SK-N-SH (cell line): ENCODE results near the gene MYH11. TPM values are rescaled to one million over a fixed set of nuclear protein-coding genes. Genes with fewer than 3 reads are reported as not detected.

Experiments used
- CTCF ChIA-PET: fragments of 300-600, 350-600 bp; formaldehyde crosslinking; extraction: SDS; loops from one replicate; lab custom pipeline; 2021; lab: Yijun Ruan, JAX
- POLR2A ChIA-PET: fragments of 350-600 bp; sonication (Branson Sonifier 250); formaldehyde crosslinking; extraction: SDS; loops from one replicate; lab custom pipeline; 2020; ENCODE audit warnings: antibody characterized with exemption, inconsistent platforms; lab: Yijun Ruan, JAX
- DNase-seq: peaks from one replicate; pipeline ENCODE4 v3.0.0; 2012
- H2AFZ ChIP-seq: fragments of 200-600 bp; sonication (generic); 2 replicates; pipeline ENCODE4 v1.8.1; 2016; ENCODE audit warnings: antibody characterized with exemption, mild to moderate bottlenecking, low read depth
- H3F3A ChIP-seq: fragments of 200-600 bp; sonication (generic); replicated peaks from 2 replicates; pipeline ENCODE3; 2016; ENCODE audit warnings: antibody characterized with exemption, mild to moderate bottlenecking; ENCODE audit not compliant: insufficient read depth
- H3K27ac ChIP-seq, 2 experiments: fragments of 200-500 bp in 1 of 2; fragments of 200-600 bp in 1 of 2; sonication (Bioruptor generic) in 1 of 2; sonication (generic), shearing (Covaris generic) in 1 of 2; 2 replicates each; pipeline versions ENCODE4 v1.5.1 to v1.6.1; 2014 to 2016; ENCODE audit warnings: low read depth in 2 of 2, inconsistent platforms in 1 of 2, low read length in 1 of 2, mild to moderate bottlenecking in 1 of 2, mixed read lengths in 1 of 2
- H3K27me3 ChIP-seq: fragments of 200-600 bp; sonication (generic), shearing (Covaris generic); 2 replicates; pipeline ENCODE4 v1.6.1; 2016; ENCODE audit warnings: mixed run types; ENCODE audit not compliant: insufficient read depth
- H3K36me3 ChIP-seq, 2 experiments: fragments of 200-500 bp in 1 of 2; fragments of 200-600 bp in 1 of 2; sonication (Bioruptor generic) in 1 of 2; sonication (generic) in 1 of 2; replicated peaks in 1 of 2; 2 replicates each; pipeline versions ENCODE3 to v1.5.1; 2014 to 2016; ENCODE audit warnings: low read length in 1 of 2, mild to moderate bottlenecking in 1 of 2; ENCODE audit not compliant: insufficient read depth in 2 of 2, control insufficient read depth in 1 of 2
- H3K4me1 ChIP-seq, 2 experiments: fragments of 200-500 bp in 1 of 2; fragments of 200-600 bp in 1 of 2; sonication (Bioruptor generic) in 1 of 2; sonication (generic), shearing (Covaris generic) in 1 of 2; 2 replicates each; pipeline versions ENCODE4 v1.5.1 to v1.6.1; 2014 to 2016; ENCODE audit warnings: low read depth in 1 of 2, low read length in 1 of 2, mixed run types in 1 of 2; ENCODE audit not compliant: insufficient read depth in 2 of 2, control insufficient read depth in 1 of 2
- H3K4me2 ChIP-seq: fragments of 200-600 bp; sonication (generic), shearing (Covaris generic); 2 replicates; pipeline ENCODE4 v1.6.1; 2017; ENCODE audit warnings: mixed run types
- H3K4me3 ChIP-seq, 2 experiments: fragments of 200-500 bp in 1 of 2; fragments of 200-600 bp in 1 of 2; sonication (Bioruptor generic) in 1 of 2; sonication (generic), shearing (Covaris generic) in 1 of 2; 2 replicates each; pipeline versions ENCODE4 v1.5.1 to v1.8.1; 2014 to 2016; ENCODE audit warnings: low read depth in 2 of 2, inconsistent platforms in 1 of 2, low read length in 1 of 2, mild to moderate bottlenecking in 1 of 2, mixed read lengths in 1 of 2, moderate library complexity in 1 of 2
- H3K79me2 ChIP-seq: fragments of 200-600 bp; sonication (generic); 2 replicates; pipeline ENCODE4 v1.8.1; 2017; ENCODE audit warnings: mild to moderate bottlenecking; ENCODE audit not compliant: insufficient read depth
- H3K9ac ChIP-seq: fragments of 200-600 bp; sonication (generic); 2 replicates; pipeline ENCODE4 v1.6.1; 2017; ENCODE audit warnings: mixed run types
- H3K9me2 ChIP-seq: fragments of 200-600 bp; sonication (generic); 2 replicates; pipeline ENCODE4 v1.6.1; 2017; ENCODE audit warnings: mixed run types
- H3K9me3 ChIP-seq: fragments of 200-600 bp; sonication (generic); 2 replicates; pipeline ENCODE4 v1.6.1; 2017; ENCODE audit warnings: mixed run types, mild to moderate bottlenecking, moderate library complexity
- H4K20me1 ChIP-seq: fragments of 200-600 bp; sonication (generic); 2 replicates; pipeline ENCODE4 v1.6.1; 2017; ENCODE audit warnings: mild to moderate bottlenecking, mixed run types; ENCODE audit not compliant: insufficient read depth
- CHD2 ChIP-seq: fragments of 150-350 bp; IDR thresholded peaks from 2 replicates; pipeline ENCODE4 v1.6.1; 2018; ENCODE audit warnings: low read length; ENCODE audit not compliant: partially characterized antibody
- CTCF ChIP-seq: fragments of 200-600 bp; sonication (generic); IDR thresholded peaks from 2 replicates; pipeline ENCODE4 v1.6.1; 2017; ENCODE audit warnings: antibody characterized with exemption, mild to moderate bottlenecking, moderate library complexity
- ELF1 ChIP-seq: IDR thresholded peaks from 2 replicates; pipeline ENCODE4 v1.4.0; 2012
- EP300 ChIP-seq, 2 experiments: IDR thresholded peaks; 2 replicates each; pipeline versions ENCODE4 v1.4.0 to v1.6.1; 2012; ENCODE audit warnings: borderline replicate concordance in 1 of 2, low read depth in 1 of 2, low read length in 1 of 2
- EZH2phosphoT487 ChIP-seq: fragments of 200-600 bp; sonication (generic); IDR thresholded peaks from 2 replicates; pipeline ENCODE4 v1.6.1; 2017; ENCODE audit warnings: low read depth, mixed run types, mild to moderate bottlenecking, antibody characterized with exemption, moderate library complexity, borderline replicate concordance
- FOXM1 ChIP-seq: IDR thresholded peaks from 2 replicates; pipeline ENCODE4 v1.4.0; 2012; ENCODE audit warnings: low read depth, mild to moderate bottlenecking
- MEF2A ChIP-seq: IDR thresholded peaks from 2 replicates; pipeline ENCODE4 v1.4.0; 2012; ENCODE audit warnings: low read depth, borderline replicate concordance
- NFIC ChIP-seq: IDR thresholded peaks from 2 replicates; pipeline ENCODE4 v1.4.0; 2012; ENCODE audit warnings: borderline replicate concordance
- NRF1 ChIP-seq: IDR thresholded peaks from 2 replicates; pipeline ENCODE4 v1.6.1; 2012; ENCODE audit warnings: low read depth, mild to moderate bottlenecking, low read length
- RAD21 ChIP-seq: IDR thresholded peaks from 2 replicates; pipeline ENCODE4 v1.6.1; 2012; ENCODE audit warnings: mild to moderate bottlenecking, low read length
- SMC3 ChIP-seq: IDR thresholded peaks from 2 replicates; pipeline ENCODE4 v1.6.1; 2012; ENCODE audit warnings: low read depth, low read length, improper control_type of control experiment
- TAF1 ChIP-seq: IDR thresholded peaks from 2 replicates; pipeline ENCODE4 v1.6.1; 2012; ENCODE audit warnings: low read depth, mild to moderate bottlenecking, low read length, moderate library complexity, borderline replicate concordance
- TEAD4 ChIP-seq: IDR thresholded peaks from 2 replicates; pipeline ENCODE4 v1.4.0; 2012; ENCODE audit warnings: mild to moderate bottlenecking, borderline replicate concordance; ENCODE audit not compliant: insufficient read depth
- USF1 ChIP-seq: IDR thresholded peaks from 2 replicates; pipeline ENCODE4 v1.4.0; 2012; ENCODE audit warnings: low read depth, borderline replicate concordance
- USF2 ChIP-seq: fragments of 150-350 bp; IDR thresholded peaks from 2 replicates; pipeline ENCODE4 v1.6.1; 2017; ENCODE audit warnings: antibody characterized with exemption, low read length, low read depth, borderline replicate concordance
- ZBTB33 ChIP-seq: IDR thresholded peaks from 2 replicates; pipeline ENCODE4 v1.4.0; 2012; ENCODE audit warnings: low read depth, borderline replicate concordance
- WGBS: methylation state at CpG from one replicate; pipeline ENCODE4 v1.1.6; 2017; ENCODE audit warnings: low lambda C conversion rate; 5-methylcytosine and 5-hydroxymethylcytosine counted together
- polyA plus RNA-seq, 3 experiments: library from polyadenylated mRNA; depleted of rRNA; stranded (reverse); fragments of >200 nt; gene quantifications; 2 replicates each; pipeline ENCODE4 v1.2.3, GENCODE V29; 2012
- TF ChIP-seq, protein P1 (sequence below): fragments of 150-350 bp; IDR thresholded peaks from 2 replicates; pipeline ENCODE4 v1.6.1; 2016; ENCODE audit warnings: mild to moderate bottlenecking, low read depth, low read length

The MYH11 gene
- polyA plus RNA-seq, 1 of the 3 experiments (the other 2 are of a cell fraction) = 0.02 TPM

DNA sequence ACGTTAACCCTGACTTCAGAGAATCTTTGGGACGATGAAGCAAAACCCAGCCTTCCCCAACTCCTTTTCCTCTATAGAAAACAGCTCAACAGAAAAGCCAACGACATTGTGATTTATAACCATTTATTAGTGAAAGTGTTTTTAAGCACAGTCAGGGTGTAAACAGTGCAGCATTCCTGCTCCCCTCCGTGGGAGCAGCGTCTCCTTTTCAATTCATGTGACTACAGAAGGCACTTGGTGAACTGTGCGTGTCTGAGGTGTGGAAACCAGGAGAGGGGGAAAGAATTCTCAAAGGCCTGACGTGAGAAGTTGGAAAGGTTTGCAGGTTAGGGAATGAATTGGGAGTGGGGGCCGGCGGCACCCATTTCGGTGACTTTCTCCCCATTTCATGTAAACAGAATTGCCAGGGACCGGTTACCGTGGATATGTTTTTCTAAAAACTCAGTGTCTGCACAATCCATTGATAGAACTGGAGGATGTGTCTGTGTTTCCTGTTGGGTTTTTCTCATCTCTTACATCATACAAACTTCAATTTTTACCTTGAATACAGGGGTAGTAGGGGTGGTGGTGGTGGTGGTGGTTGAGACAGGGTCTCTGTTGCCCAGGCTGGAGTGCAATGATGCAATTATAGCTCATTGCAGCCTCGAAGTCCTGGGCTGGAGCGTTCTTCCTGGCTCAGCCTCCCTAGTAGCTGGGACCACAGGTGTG is 153.6 kb downstream of the MYH11 start:
- ChIA-PET POLR2A (no interaction called here), CTCF (interaction anchor here (0.8 to 3.2 kb wide), 7 partner anchors 8 to 145 kb away, joined by 3 to 39 read pairs (median 3); no protein-coding TSS in a partner anchor)
- no peaks in the 10 kb centered on the region for H3K9me2 ChIP-seq
- no peak overlapping the region for H2AFZ ChIP-seq
- H3K4me2 ChIP-seq = no peak overlapping the region
- no peak overlapping the region for H3K4me3 ChIP-seq
- WGBS = 97% methylated on average over 14 of the region's 14 CpGs
- no peak for DNase-seq
- H3K9me3 ChIP-seq = no peaks in the 10 kb centered on the region
- H3K79me2 ChIP-seq = no peaks in the 10 kb centered on the region
- H3F3A ChIP-seq = no peaks in the 10 kb centered on the region
- peaks cover 0 to 2% of the 10 kb centered on the region in 2 experiments; a peak in 1 of 4 replicates for H3K4me1 ChIP-seq
- peaks cover 4% of the 10 kb centered on the region; the same call in 1 of the 2 replicates for H4K20me1 ChIP-seq
- TF ChIP-seq TAF1 = no peak
- no peak for TF ChIP-seq SMC3
- no peak for TF ChIP-seq NRF1
- no peak for TF ChIP-seq USF1
- TF ChIP-seq NFIC = no peak
- TF ChIP-seq RAD21 = no peak
- TF ChIP-seq EZH2phosphoT487 = no peak
- TF ChIP-seq TEAD4 = no peak
- no peak for TF ChIP-seq MEF2A
- no peak for TF ChIP-seq FOXM1
- TF ChIP-seq, all 33 proteins: peak for 0
- H3K27ac ChIP-seq = no peak overlapping the region
- H3K36me3 ChIP-seq = peaks cover 13 to 32% of the 10 kb centered on the region in 2 experiments
- H3K9ac ChIP-seq = no peak overlapping the region
- no peaks in the 10 kb centered on the region for H3K27me3 ChIP-seq

GRCh38 chr16:15701975-15702970 is 154.6 kb downstream of the MYH11 start:
- H3K79me2 ChIP-seq = no peaks in the 10 kb centered on the region
- H3K4me2 ChIP-seq = no peak overlapping the region
- POLR2A ChIA-PET = no interaction called here
- H4K20me1 ChIP-seq = peaks cover 4% of the 10 kb centered on the region; the same call in 1 of the 2 replicates
- H3F3A ChIP-seq = no peaks in the 10 kb centered on the region
- H2AFZ ChIP-seq = no peak overlapping the region
- H3K27ac ChIP-seq = no peak overlapping the region
- CTCF ChIA-PET = interaction anchor here (3.2 kb wide), 1 partner anchor 7 kb away, joined by 11 read pairs; no protein-coding TSS in a partner anchor
- H3K9ac ChIP-seq = no peak overlapping the region
- H3K36me3 ChIP-seq = peaks cover 13 to 36% of the 10 kb centered on the region in 2 experiments
- H3K9me2 ChIP-seq = no peaks in the 10 kb centered on the region
- H3K4me3 ChIP-seq = no peak overlapping the region
- no peaks in the 10 kb centered on the region for H3K27me3 ChIP-seq
- H3K9me3 ChIP-seq = no peaks in the 10 kb centered on the region
- 91% methylated on average over 11 of the region's 11 CpGs for WGBS
- no peak for DNase-seq
- H3K4me1 ChIP-seq = no peaks in the 10 kb centered on the region
- TF ChIP-seq EZH2phosphoT487 = no peak
- no peak for TF ChIP-seq ZBTB33
- no peak for TF ChIP-seq NRF1
- TF ChIP-seq CHD2 = no peak
- TF ChIP-seq MEF2A = no peak
- TF ChIP-seq, protein P1, sequence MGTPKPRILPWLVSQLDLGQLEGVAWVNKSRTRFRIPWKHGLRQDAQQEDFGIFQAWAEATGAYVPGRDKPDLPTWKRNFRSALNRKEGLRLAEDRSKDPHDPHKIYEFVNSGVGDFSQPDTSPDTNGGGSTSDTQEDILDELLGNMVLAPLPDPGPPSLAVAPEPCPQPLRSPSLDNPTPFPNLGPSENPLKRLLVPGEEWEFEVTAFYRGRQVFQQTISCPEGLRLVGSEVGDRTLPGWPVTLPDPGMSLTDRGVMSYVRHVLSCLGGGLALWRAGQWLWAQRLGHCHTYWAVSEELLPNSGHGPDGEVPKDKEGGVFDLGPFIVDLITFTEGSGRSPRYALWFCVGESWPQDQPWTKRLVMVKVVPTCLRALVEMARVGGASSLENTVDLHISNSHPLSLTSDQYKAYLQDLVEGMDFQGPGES = no peak
- no peak for TF ChIP-seq CTCF
- TF ChIP-seq EP300 (IDR thresholded peaks at IDR 0.05; ENCODE audit: borderline replicate concordance in 1 of 2, low read depth in 1 of 2, low read length in 1 of 2) = no peak
- no peak for TF ChIP-seq USF2
- TF ChIP-seq ELF1 = no peak
